Activated CD8-positive, alpha-beta T cell treated with anti-CD3 and anti-CD28 coated beads for 36 hours (primary cell): ENCODE measurements around the gene SLC6A2. TPM values are rescaled to one million over a fixed set of nuclear protein-coding genes. Genes with fewer than 3 reads are reported as not detected.

ENCODE experiments used
- ATAC-seq: fragments of 200-7000 bp; cut with Tn5 transposase; one replicate; pipeline ENCODE4 v1.10.0; 2021; ENCODE audit warnings: mild to moderate bottlenecking, moderate library complexity
- CTCF ChIA-PET: fragments of 350-600 bp; sonication (Branson Sonifier 250); formaldehyde crosslinking; loops from one replicate; lab custom pipeline; 2021; ENCODE audit warnings: antibody characterized with exemption; lab: Charles Lee
- POLR2A ChIA-PET: fragments of 350-600 bp; sonication (Branson Sonifier 250); formaldehyde crosslinking; loops from one replicate; lab custom pipeline; 2021; ENCODE audit warnings: antibody characterized with exemption; lab: Charles Lee
- DNase-seq: peaks from one replicate; pipeline ENCODE4 v3.0.0-alpha.2; 2020
- H3K27ac Mint-ChIP-seq: one replicate; pipeline ENCODE4 v1.8.0; 2021; ENCODE audit warnings: mild to moderate bottlenecking, mixed read lengths
- H3K27me3 Mint-ChIP-seq: one replicate; pipeline ENCODE4 v1.8.0; 2021; ENCODE audit warnings: mixed read lengths
- H3K36me3 Mint-ChIP-seq: one replicate; pipeline ENCODE4 v1.8.0; 2021; ENCODE audit warnings: low read depth, mixed read lengths
- H3K4me1 Mint-ChIP-seq: one replicate; pipeline ENCODE4 v1.8.0; 2021; ENCODE audit warnings: low read depth, mixed read lengths
- H3K4me3 Mint-ChIP-seq: one replicate; pipeline ENCODE4 v1.8.0; 2021; ENCODE audit warnings: mild to moderate bottlenecking, moderate library complexity, mixed read lengths
- H3K9me3 Mint-ChIP-seq: one replicate; pipeline ENCODE4 v1.8.0; 2021; ENCODE audit warnings: mixed read lengths
- intact Hi-C: fragments of 100-400 bp; cut with micrococcal nuclease; formaldehyde crosslinking; loops from one replicate; pipeline ENCODE4 v1.10.0; 2022
- total RNA-seq, 2 experiments: library from RNA; stranded (reverse); gene quantifications; one replicate each; pipeline ENCODE4 v1.2.3, GENCODE V29; 2021
- TF ChIP-seq, protein P1 (sequence below): fragments of 200-600 bp; IDR thresholded peaks from one replicate; pipeline ENCODE4 v1.8.0; 2022; ENCODE audit warnings: antibody characterized with exemption, mild to moderate bottlenecking

SLC6A2 gene
- total RNA-seq, 2 experiments from 2014 or later = not detected

DNA sequence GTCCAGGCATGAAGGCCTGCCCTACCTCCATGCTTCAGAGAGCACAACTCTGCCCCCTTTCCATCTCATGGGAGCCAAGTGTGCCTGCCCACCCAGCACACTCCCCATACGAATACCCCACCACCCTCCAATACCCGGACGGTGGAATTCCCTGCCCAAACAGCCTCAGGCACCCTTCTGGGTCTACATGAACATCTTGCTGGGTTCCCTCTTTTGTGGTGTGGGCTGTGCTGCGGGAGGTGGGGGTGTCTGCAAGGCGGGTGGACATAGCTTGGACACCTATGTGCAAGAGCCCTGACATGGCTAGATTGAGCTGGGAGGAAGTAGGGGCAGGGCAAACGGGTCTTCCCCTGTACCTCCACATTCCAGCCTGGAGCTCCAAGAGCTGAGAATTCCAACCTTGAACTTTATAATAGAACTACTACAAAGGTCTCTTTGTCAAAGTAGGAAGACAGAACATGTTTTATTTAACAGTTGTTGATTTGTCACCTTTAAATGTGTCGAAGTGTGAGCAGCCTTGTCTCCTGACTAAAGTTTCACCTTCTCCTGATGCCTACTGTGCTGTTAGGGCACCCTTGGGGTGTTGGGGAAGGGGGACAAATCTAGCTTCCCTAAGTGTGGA is 9.1 kb downstream of the SLC6A2 start:
- ChIA-PET CTCF (no interaction called here), POLR2A (no interaction called here)
- Mint-ChIP-seq H3K27me3 (no peaks in the 10 kb centered on the region), H3K4me3 (no peak overlapping the region), H3K4me1 (no peaks in the 10 kb centered on the region), H3K36me3 (no peaks in the 10 kb centered on the region), H3K27ac (no peak overlapping the region), H3K9me3 (no peaks in the 10 kb centered on the region)
- ATAC-seq = no peak
- intact Hi-C loops = no loop called here
- TF ChIP-seq, protein P1, sequence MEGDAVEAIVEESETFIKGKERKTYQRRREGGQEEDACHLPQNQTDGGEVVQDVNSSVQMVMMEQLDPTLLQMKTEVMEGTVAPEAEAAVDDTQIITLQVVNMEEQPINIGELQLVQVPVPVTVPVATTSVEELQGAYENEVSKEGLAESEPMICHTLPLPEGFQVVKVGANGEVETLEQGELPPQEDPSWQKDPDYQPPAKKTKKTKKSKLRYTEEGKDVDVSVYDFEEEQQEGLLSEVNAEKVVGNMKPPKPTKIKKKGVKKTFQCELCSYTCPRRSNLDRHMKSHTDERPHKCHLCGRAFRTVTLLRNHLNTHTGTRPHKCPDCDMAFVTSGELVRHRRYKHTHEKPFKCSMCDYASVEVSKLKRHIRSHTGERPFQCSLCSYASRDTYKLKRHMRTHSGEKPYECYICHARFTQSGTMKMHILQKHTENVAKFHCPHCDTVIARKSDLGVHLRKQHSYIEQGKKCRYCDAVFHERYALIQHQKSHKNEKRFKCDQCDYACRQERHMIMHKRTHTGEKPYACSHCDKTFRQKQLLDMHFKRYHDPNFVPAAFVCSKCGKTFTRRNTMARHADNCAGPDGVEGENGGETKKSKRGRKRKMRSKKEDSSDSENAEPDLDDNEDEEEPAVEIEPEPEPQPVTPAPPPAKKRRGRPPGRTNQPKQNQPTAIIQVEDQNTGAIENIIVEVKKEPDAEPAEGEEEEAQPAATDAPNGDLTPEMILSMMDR = no peak
- no peak for DNase-seq

DNA sequence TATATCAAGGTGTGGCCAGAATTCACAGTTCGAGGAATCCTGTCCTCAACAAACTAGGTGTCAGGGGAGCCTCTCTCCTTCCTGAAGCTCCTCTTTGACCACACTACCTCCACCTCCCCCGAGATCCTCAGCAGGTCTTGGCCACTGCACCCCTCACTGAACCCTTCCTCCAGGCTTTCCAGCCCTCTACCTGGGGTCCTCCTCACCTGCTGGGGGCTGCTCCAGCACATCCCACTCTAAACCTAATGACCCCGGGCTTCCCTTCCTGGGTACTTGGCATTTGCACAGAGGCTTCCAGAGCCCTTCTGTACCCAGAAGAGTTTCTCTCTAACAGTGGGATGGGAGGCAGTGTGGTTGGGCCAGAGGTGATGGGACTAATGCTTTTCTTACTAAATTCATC is 9.7 kb downstream of the SLC6A2 start:
- H3K27ac Mint-ChIP-seq = no peak overlapping the region
- no peak overlapping the region for H3K4me3 Mint-ChIP-seq
- H3K9me3 Mint-ChIP-seq = no peaks in the 10 kb centered on the region
- no peaks in the 10 kb centered on the region for H3K36me3 Mint-ChIP-seq
- DNase-seq (no peak), ATAC-seq (no peak)
- ChIA-PET CTCF (no interaction called here), POLR2A (no interaction called here)
- H3K4me1 Mint-ChIP-seq = no peaks in the 10 kb centered on the region
- TF ChIP-seq, protein P1 = no peak
- intact Hi-C loops = no loop called here
- H3K27me3 Mint-ChIP-seq = no peaks in the 10 kb centered on the region

- Mint-ChIP-seq H3K27me3 (no peaks in the 10 kb centered on the region), H3K36me3 (no peaks in the 10 kb centered on the region), H3K4me3 (no peak overlapping the region), H3K4me1 (no peaks in the 10 kb centered on the region), H3K9me3 (no peaks in the 10 kb centered on the region), H3K27ac (no peak overlapping the region)
- ChIA-PET CTCF (no interaction called here), POLR2A (no interaction called here)
- DNase-seq = no peak
- TF ChIP-seq, protein P1 = no peak
- ATAC-seq = no peak
- intact Hi-C loops = no loop called here
These were observed 10.2 kb downstream of the SLC6A2 start for GRCh38 chr16:55666012-55666411.

DNA sequence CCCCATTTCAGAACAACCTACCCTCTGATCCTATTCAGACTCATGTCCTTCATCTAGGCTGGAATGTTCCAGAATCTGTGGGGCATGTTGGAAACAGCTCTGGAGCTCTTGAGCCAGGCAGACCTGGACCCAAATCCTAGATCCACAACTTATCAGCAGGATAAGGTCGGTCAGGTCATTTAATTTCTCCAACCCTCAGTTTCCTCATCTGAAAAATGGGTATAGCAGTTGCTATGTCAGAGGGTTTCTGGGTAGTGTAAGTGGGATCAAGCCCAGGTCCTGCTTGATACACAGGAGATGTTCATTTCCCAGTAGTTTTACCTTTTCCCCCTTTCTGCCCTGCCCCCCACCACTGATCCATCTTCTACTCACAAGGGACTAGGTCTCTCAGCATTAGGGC is 12.0 kb downstream of the SLC6A2 start:
- no peaks in the 10 kb centered on the region for H3K4me1 Mint-ChIP-seq
- no peaks in the 10 kb centered on the region for H3K9me3 Mint-ChIP-seq
- DNase-seq (no peak), ATAC-seq (no peak)
- ChIA-PET POLR2A (no interaction called here), CTCF (no interaction called here)
- H3K27me3 Mint-ChIP-seq = no peaks in the 10 kb centered on the region
- no peak overlapping the region for H3K27ac Mint-ChIP-seq
- H3K36me3 Mint-ChIP-seq = no peaks in the 10 kb centered on the region
- TF ChIP-seq, protein P1 = no peak
- no peak overlapping the region for H3K4me3 Mint-ChIP-seq
- intact Hi-C loops = no loop called here

DNA sequence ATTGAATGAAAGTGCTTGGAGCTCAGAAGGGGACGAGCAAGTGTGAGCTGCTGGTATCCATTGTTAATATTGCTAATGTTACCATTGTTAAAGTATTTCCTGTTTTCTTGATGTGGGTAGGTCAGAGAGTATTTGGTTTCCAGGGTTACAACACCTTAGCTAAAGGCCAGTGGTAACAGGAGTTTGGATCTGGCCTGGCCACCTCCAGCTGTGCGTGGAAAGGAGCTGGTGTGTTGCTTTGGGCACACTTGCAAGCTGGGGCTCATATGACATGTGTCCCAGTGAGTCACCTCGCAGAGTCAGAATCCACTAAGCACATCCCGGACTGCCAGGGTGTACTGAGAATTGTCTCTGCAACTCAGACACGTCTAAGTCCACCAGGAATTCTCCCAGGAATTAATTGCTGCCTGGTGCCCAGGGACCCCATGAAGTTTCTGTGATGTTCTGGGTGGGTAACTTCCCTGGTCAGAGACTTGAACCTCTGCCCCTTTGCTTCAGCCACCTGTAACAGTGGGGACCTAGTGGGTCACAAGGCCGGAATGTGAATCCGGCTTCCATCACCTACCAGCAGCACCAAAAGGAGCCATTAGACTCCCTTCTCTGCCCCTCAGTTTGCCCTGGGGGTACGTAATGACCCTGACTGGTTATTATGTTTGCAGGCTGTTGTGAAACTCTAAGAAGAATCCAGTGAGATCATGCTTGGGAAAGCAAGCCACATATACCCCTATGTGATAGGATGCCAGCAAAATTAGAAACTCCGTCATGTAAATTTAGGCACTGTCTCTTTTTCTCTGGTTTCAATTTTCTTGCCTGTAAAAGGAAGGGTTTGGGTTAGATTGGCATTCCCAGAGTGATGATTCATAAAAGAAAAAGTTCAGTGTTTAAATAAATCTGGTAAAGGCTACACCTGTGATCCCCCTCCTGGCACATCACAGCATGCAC is 12.8 kb downstream of the SLC6A2 start:
- H3K4me1 Mint-ChIP-seq = no peaks in the 10 kb centered on the region
- ATAC-seq (no peak), DNase-seq (no peak)
- no peaks in the 10 kb centered on the region for H3K36me3 Mint-ChIP-seq
- TF ChIP-seq, protein P1 = no peak
- H3K4me3 Mint-ChIP-seq = no peak overlapping the region
- no peaks in the 10 kb centered on the region for H3K9me3 Mint-ChIP-seq
- no peak overlapping the region for H3K27ac Mint-ChIP-seq
- ChIA-PET POLR2A (no interaction called here), CTCF (no interaction called here)
- no peaks in the 10 kb centered on the region for H3K27me3 Mint-ChIP-seq
- intact Hi-C loops = no loop called here
